H9 (cell line): ENCODE results near the gene SLC25A34. TPM values are rescaled to one million over a fixed set of nuclear protein-coding genes. Genes with fewer than 3 reads are reported as not detected.

Experiments
- DNase-seq: peaks from one replicate; pipeline ENCODE4 v3.0.0-alpha.2; 2017
- H2AFZ ChIP-seq: one replicate; pipeline ENCODE4 v1.6.1; 2013; ENCODE audit warnings: mild to moderate bottlenecking, low read length, control low read depth, moderate library complexity
- H2AK5ac ChIP-seq: 2 replicates; pipeline ENCODE4 v1.6.1; 2013; ENCODE audit warnings: low read length, control low read depth, mixed read lengths; ENCODE audit not compliant: insufficient read length
- H2BK120ac ChIP-seq: one replicate; pipeline ENCODE4 v1.6.1; 2013; ENCODE audit warnings: low read depth, mild to moderate bottlenecking, low read length, control low read depth, inconsistent platforms; ENCODE audit not compliant: poor library complexity, severe bottlenecking
- H2BK12ac ChIP-seq: 2 replicates; pipeline ENCODE4 v1.6.1; 2013; ENCODE audit warnings: low read length, control low read depth, mixed read lengths, low read depth; ENCODE audit not compliant: insufficient read length
- H2BK15ac ChIP-seq: 2 replicates; pipeline ENCODE4 v1.6.1; 2013; ENCODE audit warnings: low read depth, low read length, control low read depth
- H2BK20ac ChIP-seq: one replicate; pipeline ENCODE4 v1.6.1; 2013; ENCODE audit warnings: low read depth, mild to moderate bottlenecking, low read length, control low read depth, inconsistent platforms; ENCODE audit not compliant: poor library complexity, severe bottlenecking
- H2BK5ac ChIP-seq: 2 replicates; pipeline ENCODE4 v1.6.1; 2013; ENCODE audit warnings: low read length, control low read depth, mixed read lengths; ENCODE audit not compliant: insufficient read length
- H3K14ac ChIP-seq: 2 replicates; pipeline ENCODE4 v1.6.1; 2013; ENCODE audit warnings: low read length, control low read depth; ENCODE audit not compliant: insufficient read depth
- H3K18ac ChIP-seq: 2 replicates; pipeline ENCODE4 v1.6.1; 2013; ENCODE audit warnings: low read depth, mild to moderate bottlenecking, mixed read lengths, low read length, control low read depth; ENCODE audit not compliant: insufficient read length
- H3K23ac ChIP-seq: 2 replicates; pipeline ENCODE4 v1.6.1; 2013; ENCODE audit warnings: low read length, control low read depth, mixed read lengths, low read depth; ENCODE audit not compliant: insufficient read length
- H3K23me2 ChIP-seq: 2 replicates; pipeline ENCODE4 v1.6.1; 2013; ENCODE audit warnings: low read depth, mild to moderate bottlenecking, mixed read lengths, low read length, control low read depth; ENCODE audit not compliant: insufficient read length, poor library complexity, severe bottlenecking
- H3K27ac ChIP-seq: 2 replicates; pipeline ENCODE4 v1.5.1; 2013; ENCODE audit warnings: low read length, control low read depth, mixed read lengths, low read depth; ENCODE audit not compliant: insufficient read length
- H3K27me3 ChIP-seq: 2 replicates; pipeline ENCODE4 v1.6.1; 2013; ENCODE audit warnings: low read length, control low read depth, inconsistent platforms; ENCODE audit not compliant: insufficient read depth
- H3K4ac ChIP-seq: 2 replicates; pipeline ENCODE4 v1.6.1; 2013; ENCODE audit warnings: low read depth, mild to moderate bottlenecking, control low read depth, inconsistent platforms, low read length, moderate library complexity
- H3K4me1 ChIP-seq: 2 replicates; pipeline ENCODE4 v1.6.1; 2013; ENCODE audit warnings: low read length, control low read depth, inconsistent platforms; ENCODE audit not compliant: insufficient read depth
- H3K4me2 ChIP-seq: 2 replicates; pipeline ENCODE4 v1.6.1; 2013; ENCODE audit warnings: low read length, control low read depth, mixed read lengths; ENCODE audit not compliant: insufficient read length, insufficient read depth
- H3K56ac ChIP-seq: 2 replicates; pipeline ENCODE4 v1.6.1; 2013; ENCODE audit warnings: low read depth, mild to moderate bottlenecking, mixed read lengths, low read length, control low read depth; ENCODE audit not compliant: insufficient read length
- H3K79me1 ChIP-seq: 2 replicates; pipeline ENCODE4 v1.6.1; 2013; ENCODE audit warnings: low read depth, mild to moderate bottlenecking, moderate library complexity, low read length, control low read depth, inconsistent platforms; ENCODE audit not compliant: insufficient read depth, poor library complexity, severe bottlenecking
- H3K79me2 ChIP-seq: 2 replicates; pipeline ENCODE4 v1.6.1; 2013; ENCODE audit warnings: low read length, control low read depth, inconsistent platforms; ENCODE audit not compliant: insufficient read depth
- H3K9ac ChIP-seq: 2 replicates; pipeline ENCODE4 v1.6.1; 2013; ENCODE audit warnings: low read length, control low read depth, mixed read lengths; ENCODE audit not compliant: insufficient read length; ENCODE audit errors: extremely low read depth
- H3K9me3 ChIP-seq: one replicate; pipeline ENCODE4 v1.6.1; 2013; ENCODE audit warnings: low read depth, low read length, inconsistent platforms; ENCODE audit not compliant: control insufficient read depth
- H3T11ph ChIP-seq: one replicate; pipeline ENCODE4 v1.6.1; 2013; ENCODE audit warnings: mild to moderate bottlenecking, low read length, control low read depth, inconsistent platforms
- H4K20me1 ChIP-seq: one replicate; pipeline ENCODE4 v1.6.1; 2013; ENCODE audit not compliant: control insufficient read depth, insufficient read length, insufficient read depth
- H4K5ac ChIP-seq: 2 replicates; pipeline ENCODE4 v1.6.1; 2013; ENCODE audit warnings: low read depth, mild to moderate bottlenecking, mixed read lengths, low read length, control low read depth; ENCODE audit not compliant: insufficient read length
- H4K8ac ChIP-seq: replicated peaks from 2 replicates; pipeline ENCODE4 v1.6.1; 2013; ENCODE audit warnings: low read length, control low read depth, mixed read lengths, low read depth; ENCODE audit not compliant: insufficient read length
- H4K91ac ChIP-seq: 2 replicates; pipeline ENCODE4 v1.6.1; 2013; ENCODE audit warnings: low read depth, mild to moderate bottlenecking, moderate library complexity, mixed read lengths, low read length, control low read depth; ENCODE audit not compliant: insufficient read length
- H3K27ac Mint-ChIP-seq, 3 experiments: 2 replicates in 2 of 3; 3 replicates in 1 of 3; pipeline ENCODE4 v1.8.0; 2020 to 2021; ENCODE audit warnings: mixed read lengths in 3 of 3, mild to moderate bottlenecking in 1 of 3, moderate library complexity in 1 of 3
- H3K27me3 Mint-ChIP-seq: 2 replicates; pipeline ENCODE4 v1.8.0; 2021; ENCODE audit warnings: low read depth, mild to moderate bottlenecking, moderate library complexity, mixed read lengths
- H3K36me3 Mint-ChIP-seq, 3 experiments: 2 replicates in 2 of 3; 3 replicates in 1 of 3; pipeline ENCODE4 v1.8.0; 2020 to 2021; ENCODE audit warnings: low read depth in 3 of 3, mixed read lengths in 3 of 3; ENCODE audit not compliant: insufficient read depth in 1 of 3
- H3K4me1 Mint-ChIP-seq, 2 experiments: 2 replicates each; pipeline ENCODE4 v1.8.0; 2020; ENCODE audit warnings: mixed read lengths in 2 of 2
- H3K4me3 Mint-ChIP-seq, 2 experiments: 2 replicates in 1 of 2; 3 replicates in 1 of 2; pipeline ENCODE4 v1.8.0; 2020 to 2021; ENCODE audit warnings: mild to moderate bottlenecking in 2 of 2, mixed read lengths in 2 of 2, moderate library complexity in 1 of 2
- H3K9me3 Mint-ChIP-seq, 2 experiments: 2 replicates in 1 of 2; 3 replicates in 1 of 2; pipeline ENCODE4 v1.8.0; 2020; ENCODE audit warnings: mild to moderate bottlenecking in 2 of 2, mixed read lengths in 2 of 2, moderate library complexity in 1 of 2
- CTCF ChIP-seq: fragments of 200-600 bp; sonication (generic); conservative IDR thresholded peaks from 3 replicates; pipeline ENCODE4 v1.8.0; 2021; ENCODE audit warnings: antibody characterized with exemption, mild to moderate bottlenecking
- WGBS: extraction: QIAGEN DNeasy Blood & Tissue Kit; methylation state at CpG from one replicate; pipeline ENCODE4 v1.1.7; 2013; ENCODE audit warnings: missing lambda C conversion rate, low lambda C conversion rate, mixed read lengths; ENCODE audit not compliant: insufficient read length; ENCODE audit errors: extremely low coverage; 5-methylcytosine and 5-hydroxymethylcytosine counted together
- total RNA-seq: library from RNA; stranded (reverse); gene quantifications from 2 replicates; pipeline ENCODE4 v1.2.1, GENCODE V29; 2021

SLC25A34 gene
- total RNA-seq, 1 experiment from 2014 or later, result 1.5 TPM

- no peak overlapping the region for H3K56ac ChIP-seq
- no peak overlapping the region for H2BK20ac ChIP-seq
- no peak overlapping the region for H3K18ac ChIP-seq
- no peak overlapping the region for H2BK5ac ChIP-seq
- no peaks in the 10 kb centered on the region for H3K23me2 ChIP-seq
- WGBS, result no CpG with 5 or more reads among the region's 5 CpGs
- no peak overlapping the region for H3T11ph ChIP-seq
- no peak overlapping the region for H3K4ac ChIP-seq
- H2BK120ac ChIP-seq, result no peak overlapping the region
- Mint-ChIP-seq H3K36me3 (peaks cover 0 to 13% (median 6%) of the 10 kb centered on the region in 3 experiments; a peak in 5 of 7 replicates), H3K27me3 (no peaks in the 10 kb centered on the region), H3K4me3 (no peak overlapping the region), H3K9me3 (no peaks in the 10 kb centered on the region), H3K4me1 (no peaks in the 10 kb centered on the region), H3K27ac (no peak overlapping the region; a peak in 2 of 7 replicates)
- no peak overlapping the region for H2AK5ac ChIP-seq
- no peak overlapping the region for H3K9ac ChIP-seq
- H3K79me2 ChIP-seq, result no peaks in the 10 kb centered on the region; the same call in 1 of the 2 replicates
- DNase-seq, result no peak
- H3K14ac ChIP-seq, result no peak overlapping the region
- H4K5ac ChIP-seq, result no peak overlapping the region
- no peak overlapping the region for H4K91ac ChIP-seq
- H2BK12ac ChIP-seq, result no peak overlapping the region
- TF ChIP-seq CTCF, result no peak
- no peaks in the 10 kb centered on the region for H3K9me3 ChIP-seq
- H3K79me1 ChIP-seq, result peaks cover 2% of the 10 kb centered on the region
- no peak overlapping the region for H4K8ac ChIP-seq
- H2BK15ac ChIP-seq, result no peak overlapping the region
- H3K23ac ChIP-seq, result no peak overlapping the region
- H2AFZ ChIP-seq, result no peak overlapping the region
- H4K20me1 ChIP-seq, result no peaks in the 10 kb centered on the region
- H3K27me3 ChIP-seq, result no peaks in the 10 kb centered on the region
- no peaks in the 10 kb centered on the region for H3K4me1 ChIP-seq
- H3K4me2 ChIP-seq, result no peak overlapping the region
- H3K27ac ChIP-seq, result no peak overlapping the region
Measured at GRCh38 chr1:15692121-15692682, 43.9 kb upstream of the SLC25A34 start.
